Renal pelvis (tissue), 4 donors: Measurements from ENCODE around the gene DNAJC6. TPM values are rescaled to one million over a fixed set of nuclear protein-coding genes. Genes with fewer than 3 reads are reported as not detected.

Source experiments
- DNase-seq: peaks from one replicate; pipeline ENCODE4 v3.0.0-alpha.2; 2013
- polyA plus RNA-seq, 3 donors: library from polyadenylated mRNA; unstranded; fragments of 120-200 nt; gene quantifications; one replicate each; pipeline ENCODE4 v1.2.1, GENCODE V29; 2013; ENCODE audit not compliant: insufficient read length in 3 of 3

The DNAJC6 gene
- polyA plus RNA-seq, 3 donors: 5.6 to 8.0 (median 7.4) TPM

GRCh38 chr1:65401612-65402011, 92.3 kb downstream of the DNAJC6 start:
- DNase-seq: no peak

DNA sequence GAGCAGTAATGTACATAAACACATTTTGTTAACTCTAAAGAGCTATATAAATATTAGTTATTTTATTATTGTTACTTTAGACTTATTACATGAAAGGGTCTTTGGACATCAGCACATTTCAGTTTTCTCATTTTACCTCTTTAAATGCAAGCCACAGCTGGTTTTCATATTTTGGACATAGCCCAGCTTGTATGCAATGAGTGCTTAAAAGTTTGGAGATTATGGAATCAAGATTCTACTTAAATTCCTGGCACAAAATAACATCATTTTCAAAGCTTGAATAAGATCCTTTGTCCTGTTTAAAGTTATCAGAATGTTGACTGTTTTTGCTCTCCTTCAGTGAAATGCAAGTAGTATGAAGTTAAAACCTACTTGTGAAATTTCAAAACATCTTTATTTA, 95.6 kb downstream of the DNAJC6 start:
- no peak for DNase-seq

- no peak for DNase-seq
Measured at GRCh38 chr1:65407877-65408276, 98.5 kb downstream of the DNAJC6 start.

GRCh38 chr1:65409314-65409713, 100.0 kb downstream of the DNAJC6 start:
- no peak for DNase-seq

DNA sequence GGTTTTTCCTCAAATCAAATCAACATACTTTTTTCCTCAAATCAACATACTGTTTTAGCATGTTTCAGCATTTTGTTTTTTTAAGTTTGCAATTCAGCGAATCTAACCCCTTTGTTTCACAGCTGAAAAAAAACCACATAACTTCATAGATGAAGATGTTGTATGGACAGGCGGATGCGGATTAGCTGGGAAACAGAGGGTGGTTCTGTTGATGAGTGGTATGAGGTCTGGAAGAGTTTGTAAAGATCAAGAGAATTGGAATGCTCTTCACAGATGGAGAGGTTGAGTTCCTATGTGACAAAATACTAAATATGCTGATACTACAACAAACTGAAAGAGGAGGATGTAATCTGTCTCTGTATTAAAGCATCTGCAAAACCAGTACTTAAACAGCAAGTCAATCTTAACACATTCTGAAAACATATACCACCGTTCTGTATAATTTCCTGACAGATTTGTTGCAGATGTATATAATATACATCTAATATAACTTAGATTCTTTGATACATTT, 100.5 kb downstream of the DNAJC6 start:
- DNase-seq: no peak

- DNase-seq: no peak
Measured at GRCh38 chr1:65412256-65412983, 103.1 kb downstream of the DNAJC6 start.

GRCh38 chr1:65412984-65413375, 103.6 kb downstream of the DNAJC6 start:
- DNase-seq: no peak

GRCh38 chr1:65414538-65414937, 105.2 kb downstream of the DNAJC6 start:
- DNase-seq: no peak

GRCh38 chr1:65416767-65417166, 107.4 kb downstream of the DNAJC6 start:
- DNase-seq: no peak

DNA sequence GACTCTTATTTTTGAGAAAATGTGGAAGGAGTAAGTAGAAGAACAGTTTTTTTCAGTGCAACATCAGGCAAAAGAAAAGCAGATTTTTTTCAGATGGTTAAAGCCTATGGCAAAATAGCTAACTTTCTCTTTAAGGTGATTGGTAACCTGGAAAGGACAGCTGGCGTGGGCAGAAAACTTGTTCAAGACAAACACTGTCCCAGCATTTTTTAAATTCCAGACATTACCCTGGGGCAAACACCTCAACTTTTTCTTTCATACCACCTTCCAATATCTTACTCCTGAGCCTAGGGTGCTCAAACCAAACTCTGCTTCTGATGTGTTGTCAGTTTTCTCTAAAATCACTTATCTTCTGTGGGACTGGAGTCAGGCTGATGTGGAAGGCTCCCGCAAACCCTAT, 108.4 kb downstream of the DNAJC6 start:
- DNase-seq: no peak

DNA sequence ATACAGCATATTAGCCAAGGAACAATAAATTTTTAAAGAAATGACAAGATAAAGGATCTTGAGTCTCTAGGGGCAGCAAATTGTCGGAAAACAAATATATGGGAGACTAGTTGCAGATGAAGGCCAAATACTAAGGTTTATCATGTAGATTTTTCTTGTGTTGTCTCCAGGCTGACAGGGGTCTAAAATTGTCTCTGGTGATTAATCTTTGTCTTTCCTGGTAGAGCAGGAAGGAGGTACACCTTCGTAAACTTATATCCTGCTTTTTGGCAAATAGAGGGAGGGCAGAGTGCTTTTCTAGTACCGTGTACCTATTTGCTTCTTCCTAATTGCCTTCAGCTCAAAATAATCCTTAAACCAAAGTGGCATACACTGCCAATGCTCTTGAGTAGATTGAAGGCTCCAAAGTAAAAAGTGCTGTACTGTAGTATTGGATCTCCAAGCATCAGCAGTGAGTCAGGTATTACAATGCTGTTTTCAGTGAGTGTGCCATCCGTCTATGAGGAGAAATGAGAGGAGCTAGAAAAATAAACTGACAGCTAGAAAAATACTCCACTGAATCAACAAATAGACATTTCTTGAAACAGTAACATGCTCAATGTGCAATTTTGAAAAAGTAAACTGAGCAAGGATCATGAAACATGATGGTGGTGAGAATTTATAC, 109.3 kb downstream of the DNAJC6 start:
- no peak for DNase-seq

DNA sequence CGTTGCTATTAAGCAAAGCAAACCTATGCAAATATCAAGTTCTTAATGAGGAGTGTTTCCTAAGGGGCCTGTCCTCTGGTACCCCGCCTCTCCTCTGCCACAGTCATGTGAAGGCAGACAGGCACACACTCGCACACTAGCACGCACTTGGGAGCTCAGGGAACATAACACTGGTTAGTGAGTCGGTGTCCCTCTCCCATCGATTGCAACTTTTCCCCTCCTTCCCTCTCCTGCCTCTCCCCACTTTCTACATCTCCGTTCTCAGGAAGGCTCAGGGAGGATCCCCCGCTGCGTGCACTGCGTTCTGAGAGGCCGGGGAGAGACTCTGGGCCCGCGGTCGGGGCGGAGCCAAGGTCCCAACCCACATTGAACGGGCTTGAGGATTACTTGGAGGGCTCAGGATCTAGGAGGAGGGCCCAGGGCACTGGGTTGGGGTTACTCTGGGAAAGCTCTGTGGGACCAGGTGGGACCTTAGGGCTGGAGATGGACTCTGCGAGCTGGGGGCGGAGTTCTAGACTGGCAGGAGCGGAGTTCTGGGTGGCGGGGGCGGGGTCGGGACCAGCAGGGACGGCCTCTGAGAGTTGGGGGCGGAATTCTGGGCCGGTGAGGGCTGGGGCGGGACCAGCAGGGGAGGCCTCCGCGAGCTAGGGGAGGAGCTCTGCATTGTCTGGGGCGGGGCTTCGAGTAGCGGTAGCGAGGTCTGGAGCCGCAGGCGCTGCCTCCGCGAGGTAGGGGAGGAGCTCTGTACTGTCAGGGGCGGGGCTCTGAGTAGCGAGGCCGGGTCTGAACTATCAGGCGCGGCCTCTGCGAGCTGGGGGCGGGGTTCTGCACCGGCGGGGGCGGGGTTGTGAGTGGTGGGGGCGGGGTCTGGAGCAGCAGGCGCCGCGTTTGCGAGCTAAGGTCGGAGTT, 110.6 kb downstream of the DNAJC6 start:
- peak; percentile 97 for DNase-seq

DNA sequence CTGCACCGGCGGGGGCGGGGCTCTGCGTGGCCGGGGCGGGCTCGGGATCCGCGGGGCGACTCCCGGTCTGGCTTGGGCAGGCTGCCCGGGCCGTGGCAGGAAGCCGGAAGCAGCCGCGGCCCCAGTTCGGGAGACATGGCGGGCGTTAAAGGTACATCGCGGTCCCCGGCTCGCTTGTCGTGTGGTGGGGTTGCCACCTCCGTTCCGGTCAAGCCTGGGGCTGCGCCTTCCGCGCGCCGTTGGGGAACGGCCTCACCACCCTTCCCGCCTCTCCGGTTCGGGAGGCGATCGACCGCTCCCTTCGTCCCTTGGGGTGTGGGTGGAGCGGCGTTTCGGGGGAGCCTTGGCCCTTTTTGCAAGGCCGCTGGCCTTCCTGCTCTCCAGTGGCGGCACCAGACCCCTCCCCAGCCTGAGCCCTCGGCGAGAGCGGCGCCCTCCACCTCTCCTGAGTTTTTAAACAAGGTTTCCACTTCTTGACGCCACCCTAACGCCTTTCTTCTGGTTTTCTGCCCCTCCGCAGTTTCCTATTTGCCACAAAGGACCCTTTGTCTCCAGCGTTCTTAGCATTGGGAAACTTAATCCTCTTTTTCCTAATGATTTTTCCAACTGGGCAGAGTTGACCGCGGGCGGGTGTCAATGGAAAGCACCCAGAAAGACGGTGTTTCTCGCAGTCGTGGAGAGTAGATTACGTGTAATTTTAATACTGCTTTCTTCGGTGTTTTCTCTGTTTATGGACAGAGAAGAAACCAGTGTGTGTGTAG, 111.4 kb downstream of the DNAJC6 start, which contains the start of the genes LEPR and LEPROT:
Gene LEPR, plus strand, starts transcription at position 79 of the 761 bp plus-strand sequence. CDS start 144,898 bp downstream, outside the sequence.
Gene LEPROT, plus strand, starts transcription at position 79 of the 761 bp plus-strand sequence. Its CDS starts 57 bp downstream, at position 136.
- DNase-seq: peak; percentile 45

DNA sequence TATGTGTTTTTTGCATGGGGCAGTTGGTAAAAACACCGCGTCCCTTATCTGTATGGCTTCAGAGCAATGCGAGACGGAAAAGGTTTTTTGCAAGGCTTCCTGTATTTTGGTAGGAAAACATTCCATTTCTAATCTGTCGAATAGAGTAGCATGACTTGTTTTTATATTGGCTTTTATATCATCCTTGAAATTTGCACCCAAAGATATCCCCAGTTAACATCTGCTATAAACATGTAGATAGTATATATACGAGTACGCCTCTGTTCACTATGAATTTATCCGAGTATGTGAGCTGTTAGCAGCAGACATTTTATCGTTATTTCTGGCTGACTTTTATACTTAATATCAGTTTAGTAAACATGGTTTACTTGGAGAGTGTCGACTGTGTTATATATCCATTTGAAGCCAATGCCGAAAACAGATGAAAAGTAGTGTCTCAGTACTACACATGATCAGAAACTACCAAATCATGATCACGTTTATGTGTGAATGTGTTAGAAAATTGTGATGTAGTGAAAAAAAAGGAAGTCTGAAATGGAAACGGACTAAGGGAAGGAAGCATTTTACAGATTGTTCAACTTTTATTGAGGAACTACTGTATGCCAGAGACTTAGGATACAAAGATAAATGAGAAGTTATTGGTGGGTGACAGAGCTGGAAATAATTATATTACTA, 112.1 kb downstream of the DNAJC6 start:
- DNase-seq: no peak

DNA sequence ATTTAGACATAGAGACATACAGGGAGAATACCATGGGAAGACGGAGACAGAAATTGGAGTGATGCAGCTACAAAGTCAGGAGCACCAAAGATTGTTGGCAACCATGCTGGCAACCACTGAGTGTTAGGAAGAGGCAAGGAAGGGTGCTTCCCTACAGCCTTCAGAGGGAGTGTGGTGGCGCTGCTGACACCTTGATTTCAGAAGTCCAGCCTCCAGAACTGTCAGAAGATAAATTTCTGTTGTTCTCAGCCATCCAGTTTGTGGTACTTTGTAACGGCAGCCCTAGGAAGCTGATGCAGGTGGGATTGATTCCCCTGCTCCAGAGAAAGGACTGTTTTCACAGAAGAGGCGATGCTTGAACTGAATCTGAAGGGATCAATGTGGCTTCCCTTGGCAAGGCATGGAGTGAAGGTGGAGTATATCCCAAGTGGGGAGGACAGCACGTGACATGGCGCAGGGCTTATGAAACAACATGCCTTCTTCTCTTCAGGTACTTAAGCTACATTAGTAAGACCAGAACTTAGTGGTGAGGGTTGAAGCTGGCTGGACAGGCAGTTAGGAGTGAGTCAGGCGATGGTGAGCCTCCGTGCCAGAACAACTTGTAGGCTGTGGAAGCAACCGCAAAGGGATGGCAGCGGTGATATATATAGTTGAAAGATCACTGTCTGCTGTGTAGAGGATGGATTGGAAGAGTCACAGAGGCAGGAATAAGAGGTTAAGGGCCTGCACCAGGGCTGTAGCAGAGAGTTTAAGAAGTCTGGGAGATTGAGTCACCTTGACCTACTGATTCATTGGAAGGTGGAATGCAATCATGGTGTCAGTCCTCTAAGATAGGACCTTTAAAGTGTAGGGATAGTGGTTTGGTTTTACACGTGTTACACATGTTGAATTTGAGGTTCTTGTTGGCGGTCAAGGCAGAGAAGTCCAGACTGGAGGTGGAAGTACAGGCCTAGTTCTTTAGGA, 113.2 kb downstream of the DNAJC6 start:
- no peak for DNase-seq

DNA sequence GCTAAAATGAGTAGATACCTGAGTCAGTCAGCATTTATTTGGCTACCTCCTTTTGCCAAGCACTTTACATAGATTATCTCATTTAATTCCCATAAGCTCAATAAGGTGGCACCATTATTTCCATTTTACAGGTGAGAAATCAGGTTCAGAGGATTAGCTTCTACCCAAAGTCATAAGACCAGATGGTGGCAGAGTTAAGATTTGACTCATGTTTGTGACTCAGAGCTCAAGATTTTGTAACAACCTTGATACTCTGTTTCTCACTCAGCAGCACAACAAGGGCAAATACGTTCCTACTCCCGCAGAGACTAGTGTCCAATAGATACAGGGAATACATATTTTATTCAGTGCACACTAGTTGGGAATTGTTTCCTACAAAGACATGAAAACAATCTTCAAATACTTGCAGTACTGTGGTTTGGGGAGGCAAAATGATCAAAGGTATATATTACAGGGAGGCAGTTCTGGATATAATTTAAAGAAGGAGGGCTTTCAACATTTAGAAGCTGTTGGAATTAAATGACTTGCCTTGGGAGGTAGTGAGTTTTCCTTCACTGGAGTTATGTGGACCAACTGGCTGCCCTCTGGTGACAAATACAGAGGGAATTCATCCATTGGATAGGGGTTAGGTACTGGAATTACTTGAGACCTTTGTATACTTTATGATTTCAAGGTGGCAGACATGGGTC, 114.7 kb downstream of the DNAJC6 start:
- DNase-seq: no peak

DNA sequence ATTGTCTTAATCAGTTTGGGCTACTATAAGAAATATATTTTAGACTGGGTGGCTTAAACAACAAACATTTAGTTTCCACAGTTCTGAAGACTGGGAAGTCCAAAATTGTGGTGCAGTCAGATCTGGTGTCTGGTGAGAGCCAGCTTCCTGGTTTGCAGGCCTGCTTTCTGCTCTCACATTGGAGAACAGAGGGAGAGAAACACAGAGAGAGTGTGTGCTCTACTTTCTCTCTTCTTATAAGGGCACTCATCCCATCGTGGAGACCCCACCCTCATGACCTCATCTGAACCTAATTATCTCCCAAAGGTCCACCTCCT, 115.2 kb downstream of the DNAJC6 start:
- DNase-seq: no peak

- DNase-seq: no peak
Measured at GRCh38 chr1:65425006-65425405, 115.7 kb downstream of the DNAJC6 start.

DNA sequence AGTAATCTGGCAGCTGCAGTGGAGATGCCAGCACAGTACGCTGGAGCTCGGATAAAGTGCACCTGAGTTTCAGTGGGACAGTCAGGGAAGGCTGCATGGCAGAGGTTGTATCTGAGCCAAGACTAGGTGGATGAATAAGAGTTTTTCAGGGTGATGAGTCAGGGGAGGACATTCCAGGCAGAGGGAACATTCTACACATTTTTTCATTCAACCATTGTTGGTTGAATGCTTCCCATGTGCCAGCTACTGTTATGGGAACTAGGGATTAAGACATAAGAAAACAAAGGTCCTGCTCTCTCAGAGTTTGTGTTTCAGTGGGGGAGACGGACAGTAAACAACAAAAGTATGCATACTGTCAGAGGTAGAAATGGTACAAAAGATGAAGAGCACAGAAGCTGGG, 116.4 kb downstream of the DNAJC6 start:
- DNase-seq: no peak
